ENCODE results near the gene TMEM271. TPM values are rescaled to one million over a fixed set of nuclear protein-coding genes. Genes with fewer than 3 reads are reported as not detected.

The TMEM271 gene
- total RNA-seq, 2 experiments from 2014 or later: not detected

DNA sequence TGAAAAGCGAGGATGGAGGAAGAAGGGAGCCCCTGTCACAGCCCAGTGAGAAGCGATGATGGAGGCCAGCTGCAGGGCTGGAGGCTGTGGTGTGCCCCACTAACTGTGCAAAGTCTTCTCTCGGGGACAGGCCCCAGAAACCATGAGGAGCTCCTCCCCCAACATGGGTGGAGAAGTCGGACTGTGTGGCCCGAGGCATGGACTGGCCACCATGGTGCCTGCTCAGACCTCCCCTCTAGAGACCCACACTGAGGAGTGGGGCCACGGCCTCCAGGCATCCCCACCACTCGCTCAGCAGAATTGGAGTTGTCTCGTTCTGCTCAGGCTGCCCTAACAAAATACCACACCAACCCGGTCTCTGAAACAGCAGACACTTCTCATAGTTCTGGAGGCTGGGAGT is 37.0 kb upstream of the TMEM271 start:
- ChIA-PET POLR2A (no interaction called here), CTCF (no interaction called here)
- DNase-seq (peak in 1 of 14 experiments; percentile 11), ATAC-seq (ENCODE audit: poor library complexity) (no peak)
- H3K4me3 Mint-ChIP-seq: no peak overlapping the region
- peaks cover 24% of the 10 kb centered on the region for H3K27me3 Mint-ChIP-seq
- H3K4me3 ChIP-seq (ENCODE audit: low read length): no peak overlapping the region
- H3K36me3 ChIP-seq (ENCODE audit: insufficient read depth, low read length): no peaks in the 10 kb centered on the region
- no peak overlapping the region for H3K27ac ChIP-seq (ENCODE audit: low read depth in 1 of 2, low read length in 2 of 2)
- H3K27ac Mint-ChIP-seq: no peak overlapping the region
- H3K27me3 ChIP-seq (ENCODE audit: control insufficient read depth in 1 of 2, insufficient read depth in 2 of 2, low read length in 2 of 2): peaks cover 0 to 5% of the 10 kb centered on the region in 2 experiments
- H3K9me3 Mint-ChIP-seq: no peaks in the 10 kb centered on the region
- no peaks in the 10 kb centered on the region for H3K4me1 Mint-ChIP-seq (ENCODE audit: low read depth)
- no peaks in the 10 kb centered on the region for H3K4me1 ChIP-seq (ENCODE audit: insufficient read depth, low read length)
- TF ChIP-seq, protein P1, sequence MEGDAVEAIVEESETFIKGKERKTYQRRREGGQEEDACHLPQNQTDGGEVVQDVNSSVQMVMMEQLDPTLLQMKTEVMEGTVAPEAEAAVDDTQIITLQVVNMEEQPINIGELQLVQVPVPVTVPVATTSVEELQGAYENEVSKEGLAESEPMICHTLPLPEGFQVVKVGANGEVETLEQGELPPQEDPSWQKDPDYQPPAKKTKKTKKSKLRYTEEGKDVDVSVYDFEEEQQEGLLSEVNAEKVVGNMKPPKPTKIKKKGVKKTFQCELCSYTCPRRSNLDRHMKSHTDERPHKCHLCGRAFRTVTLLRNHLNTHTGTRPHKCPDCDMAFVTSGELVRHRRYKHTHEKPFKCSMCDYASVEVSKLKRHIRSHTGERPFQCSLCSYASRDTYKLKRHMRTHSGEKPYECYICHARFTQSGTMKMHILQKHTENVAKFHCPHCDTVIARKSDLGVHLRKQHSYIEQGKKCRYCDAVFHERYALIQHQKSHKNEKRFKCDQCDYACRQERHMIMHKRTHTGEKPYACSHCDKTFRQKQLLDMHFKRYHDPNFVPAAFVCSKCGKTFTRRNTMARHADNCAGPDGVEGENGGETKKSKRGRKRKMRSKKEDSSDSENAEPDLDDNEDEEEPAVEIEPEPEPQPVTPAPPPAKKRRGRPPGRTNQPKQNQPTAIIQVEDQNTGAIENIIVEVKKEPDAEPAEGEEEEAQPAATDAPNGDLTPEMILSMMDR (IDR thresholded peaks at IDR 0.05): no peak
- peaks cover 0 to 28% of the 10 kb centered on the region in 2 experiments for H3K9me3 ChIP-seq (ENCODE audit: control insufficient read depth in 1 of 2, insufficient read depth in 1 of 2, low read length in 2 of 2)
- intact Hi-C loops (cut with DNase I, micrococcal nuclease): no loop called here
- H3K36me3 Mint-ChIP-seq (ENCODE audit: low read depth): no peaks in the 10 kb centered on the region

DNA sequence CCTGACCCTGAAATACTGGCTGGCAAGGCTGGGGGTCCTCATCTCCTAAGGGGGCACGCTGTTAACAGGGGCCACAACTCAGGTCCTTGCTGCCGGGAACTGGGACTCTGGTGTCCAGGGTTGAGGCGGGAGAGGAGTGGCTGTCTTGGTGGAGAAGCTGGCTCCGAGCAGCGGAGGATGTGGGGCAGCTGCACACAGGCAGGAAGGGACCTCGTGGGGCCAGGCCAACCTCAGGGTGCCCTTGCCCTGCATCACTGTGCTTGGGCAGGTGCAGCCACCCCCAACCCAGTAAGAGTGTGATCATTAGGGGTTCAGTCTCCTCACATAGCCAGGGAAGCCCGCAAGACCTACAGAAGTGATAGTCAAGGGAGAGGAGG is 36.6 kb upstream of the TMEM271 start:
- H3K4me3 ChIP-seq (ENCODE audit: low read length): no peak overlapping the region
- TF ChIP-seq, protein P1 (IDR thresholded peaks at IDR 0.05): no peak
- Mint-ChIP-seq H3K4me3 (no peak overlapping the region), H3K9me3 (no peaks in the 10 kb centered on the region), H3K4me1 (ENCODE audit: low read depth) (no peaks in the 10 kb centered on the region), H3K27me3 (peaks cover 20% of the 10 kb centered on the region), H3K27ac (no peak overlapping the region), H3K36me3 (ENCODE audit: low read depth) (no peaks in the 10 kb centered on the region)
- peak in 1 of 14 experiments; percentile 23 for DNase-seq
- H3K4me1 ChIP-seq (ENCODE audit: insufficient read depth, low read length): no peaks in the 10 kb centered on the region
- H3K36me3 ChIP-seq (ENCODE audit: insufficient read depth, low read length): no peaks in the 10 kb centered on the region
- intact Hi-C loops (cut with DNase I, micrococcal nuclease): no loop called here
- ATAC-seq (ENCODE audit: poor library complexity): no peak
- POLR2A ChIA-PET: no interaction called here
- H3K27me3 ChIP-seq (ENCODE audit: control insufficient read depth in 1 of 2, insufficient read depth in 2 of 2, low read length in 2 of 2): peaks cover 0 to 5% of the 10 kb centered on the region in 2 experiments
- H3K9me3 ChIP-seq (ENCODE audit: control insufficient read depth in 1 of 2, insufficient read depth in 1 of 2, low read length in 2 of 2): peaks cover 0 to 25% of the 10 kb centered on the region in 2 experiments
- CTCF ChIA-PET: no interaction called here
- no peak overlapping the region for H3K27ac ChIP-seq (ENCODE audit: low read depth in 1 of 2, low read length in 2 of 2)

DNA sequence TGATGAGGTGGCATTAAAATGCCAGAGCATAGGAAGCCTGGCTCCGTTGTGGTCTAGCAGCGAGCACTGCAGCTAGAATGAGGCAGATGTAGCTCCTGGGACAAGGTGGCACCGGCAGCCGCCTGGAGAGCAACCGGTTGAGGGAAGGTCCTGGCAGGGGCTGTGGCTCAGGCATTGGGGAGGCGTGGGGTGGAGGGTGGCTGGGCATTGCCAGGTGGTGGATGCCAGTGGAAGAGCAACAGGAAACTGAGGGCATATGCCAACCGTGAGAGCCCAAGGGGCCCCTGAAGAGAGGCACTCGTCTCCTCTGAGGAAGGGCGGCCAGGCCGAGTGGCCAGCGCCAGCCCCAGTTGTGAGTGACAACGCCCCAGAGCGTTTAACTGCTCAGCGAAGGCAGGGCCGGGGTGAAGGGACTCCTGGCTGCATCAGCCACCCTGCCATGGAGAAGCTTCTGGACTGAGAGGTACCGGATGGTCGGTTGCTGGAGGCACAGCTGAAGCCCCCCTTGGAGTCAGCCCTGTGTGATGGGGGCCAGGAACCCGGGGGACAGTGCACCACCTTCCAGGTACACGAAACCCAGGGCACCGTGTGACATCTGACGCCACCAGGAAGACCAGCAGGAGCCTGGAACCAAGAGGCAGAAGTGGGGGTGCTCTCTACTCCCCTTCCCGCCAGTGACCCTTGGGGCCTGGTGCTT is 36.1 kb upstream of the TMEM271 start:
- no peaks in the 10 kb centered on the region for H3K4me1 Mint-ChIP-seq (ENCODE audit: low read depth)
- no peak overlapping the region for H3K27ac Mint-ChIP-seq
- no peak for ATAC-seq (ENCODE audit: poor library complexity)
- Histone ChIP-seq H3K4me3 (ENCODE audit: low read length) (no peak overlapping the region), H3K9me3 (ENCODE audit: control insufficient read depth in 1 of 2, insufficient read depth in 1 of 2, low read length in 2 of 2) (peaks cover 0 to 21% of the 10 kb centered on the region in 2 experiments), H3K36me3 (ENCODE audit: insufficient read depth, low read length) (no peaks in the 10 kb centered on the region), H3K27ac (ENCODE audit: low read depth in 1 of 2, low read length in 2 of 2) (no peak overlapping the region), H3K4me1 (ENCODE audit: insufficient read depth, low read length) (no peaks in the 10 kb centered on the region), H3K27me3 (ENCODE audit: control insufficient read depth in 1 of 2, insufficient read depth in 2 of 2, low read length in 2 of 2) (peaks cover 0 to 5% of the 10 kb centered on the region in 2 experiments)
- CTCF ChIA-PET: no interaction called here
- H3K9me3 Mint-ChIP-seq: no peaks in the 10 kb centered on the region
- TF ChIP-seq, protein P1 (IDR thresholded peaks at IDR 0.05): no peak
- no peak overlapping the region for H3K4me3 Mint-ChIP-seq
- peaks cover 17% of the 10 kb centered on the region for H3K27me3 Mint-ChIP-seq
- intact Hi-C loops (cut with DNase I, micrococcal nuclease): no loop called here
- no peaks in the 10 kb centered on the region for H3K36me3 Mint-ChIP-seq (ENCODE audit: low read depth)
- DNase-seq: peak in 1 of 14 experiments; percentile 14
- POLR2A ChIA-PET: no interaction called here

All from CD4-positive, alpha-beta T cell (primary cell).